HepG2 (cell line): ENCODE measurements around the gene OSCP1. TPM values are rescaled to one million over a fixed set of nuclear protein-coding genes. Genes with fewer than 3 reads are reported as not detected.

Experiments
- ATAC-seq: fragments of 200-7000 bp; cut with Tn5 transposase; 3 replicates; pipeline ENCODE4 v1.9.1; 2020; ENCODE audit warnings: mild to moderate bottlenecking, moderate library complexity
- BruUV-seq: library from RNA; stranded (reverse); fragments of 400-500 nt; replicated peaks from 2 replicates; lab custom pipeline; 2021; lab: Mats Ljungman, UMichigan
- CTCF ChIA-PET: fragments of 300-600 bp; formaldehyde crosslinking; extraction: SDS; loops from one replicate; lab custom pipeline; 2021; ENCODE audit warnings: low total read pairs, inconsistent platforms, low intra/inter-chr PET ratio; lab: Yijun Ruan, JAX
- POLR2A ChIA-PET: fragments of 350-600 bp; sonication (Branson Sonifier 250); formaldehyde crosslinking; loops from one replicate; lab custom pipeline; 2020; ENCODE audit warnings: antibody characterized with exemption, inconsistent platforms; lab: Yijun Ruan, JAX
- DNase-seq: peaks from one replicate; pipeline ENCODE4 v3.0.0-alpha.2; 2015; ENCODE audit warnings: low spot score
- FAIRE-seq: peaks from 3 replicates; lab custom pipeline; 2011; peaks lifted over from hg19 to GRCh38; lab: Jason Lieb, UNC
- H2AFZ ChIP-seq: one replicate; pipeline ENCODE4 v1.6.1; 2011; ENCODE audit warnings: low read length, inconsistent platforms
- H3K27ac ChIP-seq: fragments of 300-600 bp; 3 replicates; pipeline ENCODE4 v1.8.0; 2011; ENCODE audit warnings: mixed run types, mild to moderate bottlenecking, mixed read lengths, low read length, inconsistent platforms; ENCODE audit not compliant: insufficient read depth; ENCODE audit errors: extremely low read length
- H3K27me3 ChIP-seq, 2 experiments: fragments of 200-600 bp in 1 of 2; 2 replicates in 1 of 2; 3 replicates in 1 of 2; pipeline versions ENCODE4 v1.6.0 to v1.8.0; 2011; ENCODE audit warnings: low read length in 2 of 2, mild to moderate bottlenecking in 2 of 2, moderate library complexity in 2 of 2, inconsistent platforms in 1 of 2; ENCODE audit not compliant: insufficient read depth in 2 of 2, control insufficient read depth in 1 of 2
- H3K36me3 ChIP-seq, 2 experiments: fragments of 200-600 bp in 1 of 2; replicated peaks in 1 of 2; 2 replicates in 1 of 2; 3 replicates in 1 of 2; pipeline versions ENCODE4 v1.5.1 to v1.8.0; 2011; ENCODE audit warnings: low read length in 2 of 2, inconsistent platforms in 1 of 2; ENCODE audit not compliant: insufficient read depth in 2 of 2, control insufficient read depth in 1 of 2
- H3K4me1 ChIP-seq: 2 replicates; pipeline ENCODE4 v1.5.1; 2012; ENCODE audit warnings: low read length, inconsistent platforms; ENCODE audit not compliant: insufficient read depth
- H3K4me2 ChIP-seq: 2 replicates; pipeline ENCODE4 v1.6.0; 2011; ENCODE audit warnings: low read depth, low read length, inconsistent platforms
- H3K4me3 ChIP-seq, 3 experiments: fragments of 200-600 bp in 1 of 3; sonication (generic), shearing (Covaris generic) in 1 of 3; replicated peaks in 1 of 3; 2 replicates each; pipeline ENCODE4 v1.5.1; 2011 to 2016; ENCODE audit warnings: low read length in 3 of 3, inconsistent platforms in 2 of 3, low read depth in 2 of 3, mild to moderate bottlenecking in 2 of 3, control low read depth in 1 of 3, mixed read lengths in 1 of 3; ENCODE audit not compliant: insufficient read depth in 1 of 3
- H3K79me2 ChIP-seq: one replicate; pipeline ENCODE4 v1.6.1; 2011; ENCODE audit warnings: low read length, inconsistent platforms; ENCODE audit not compliant: insufficient read depth
- H3K9ac ChIP-seq: 2 replicates; pipeline ENCODE4 v1.6.0; 2011; ENCODE audit warnings: mild to moderate bottlenecking, low read depth, low read length, inconsistent platforms; ENCODE audit not compliant: insufficient read depth
- H3K9me3 ChIP-seq: 2 replicates; pipeline ENCODE4 v1.5.1; 2012; ENCODE audit warnings: mild to moderate bottlenecking, low read length
- H4K20me1 ChIP-seq: 2 replicates; pipeline ENCODE4 v1.6.0; 2011; ENCODE audit warnings: inconsistent platforms, mild to moderate bottlenecking, low read length, moderate library complexity; ENCODE audit not compliant: insufficient read depth
- EP300 ChIP-seq, 3 experiments: sonication (generic) in 1 of 3; formaldehyde crosslinking in 1 of 3; IDR thresholded peaks; 2 replicates each; pipeline versions ENCODE4 v1.5.1 to v1.6.1; 2011 to 2020; ENCODE audit warnings: low read depth in 2 of 3, low read length in 2 of 3, borderline replicate concordance in 1 of 3, improper control_type of control experiment in 1 of 3, mild to moderate bottlenecking in 1 of 3, missing genetic modification reagents in 1 of 3, moderate library complexity in 1 of 3
- HNRNPK ChIP-seq: fragments of 200-400 bp; formaldehyde crosslinking; IDR thresholded peaks from 2 replicates; pipeline ENCODE4 v1.6.1; 2018; ENCODE audit warnings: low read length, low read depth, moderate library complexity, mild to moderate bottlenecking; ENCODE audit not compliant: poor library complexity, severe bottlenecking
- IKZF4 ChIP-seq: sonication (generic); formaldehyde crosslinking; IDR thresholded peaks from 2 replicates; pipeline ENCODE4 v1.5.1; 2020; ENCODE audit warnings: borderline replicate concordance, mild to moderate bottlenecking, low read depth, missing genetic modification reagents; ENCODE audit errors: not compliant biosample characterization
- PCBP1 ChIP-seq: fragments of 200-400 bp; formaldehyde crosslinking; IDR thresholded peaks from 2 replicates; pipeline ENCODE4 v1.6.1; 2017; ENCODE audit warnings: mild to moderate bottlenecking, low read depth, low read length, borderline replicate concordance
- PCBP2 ChIP-seq: fragments of 200-400 bp; formaldehyde crosslinking; optimal IDR thresholded peaks from 2 replicates; pipeline ENCODE3; 2018; ENCODE audit warnings: low read length, low read depth; ENCODE audit not compliant: poor library complexity, severe bottlenecking
- POLR2G ChIP-seq: fragments of 200-400 bp; formaldehyde crosslinking; IDR thresholded peaks from 2 replicates; pipeline ENCODE4 v1.6.1; 2018; ENCODE audit warnings: mild to moderate bottlenecking, low read depth, low read length, moderate library complexity
- ZNF740 ChIP-seq: sonication (generic); formaldehyde crosslinking; IDR thresholded peaks from 2 replicates; pipeline ENCODE4 v1.4.0; 2020; ENCODE audit warnings: missing genetic modification reagents
- WGBS: methylation state at CpG from one replicate; pipeline ENCODE4 v1.1.6; 2017; ENCODE audit warnings: low lambda C conversion rate; 5-methylcytosine and 5-hydroxymethylcytosine counted together
- in situ Hi-C: cut with HindIII; loops from 2 replicates; pipeline ENCODE4 v1.10.0; 2017; ENCODE audit warnings: low pct_unique_long_range_greater_than_20kb; ENCODE audit not compliant: extremely low pct_ligation_motif_present
- intact Hi-C: fragments of 100-400 bp; cut with micrococcal nuclease; formaldehyde crosslinking; loops from one replicate; pipeline ENCODE4 v1.10.0; 2022; ENCODE audit not compliant: unreplicated experiment
- polyA plus RNA-seq, 8 experiments: library from polyadenylated mRNA; depleted of rRNA in 3 of 8; stranded (reverse) in 7 of 8; unstranded in 1 of 8; fragments of >200 nt; fragmentation: Illumina TruSeq in 4 of 8; extraction: Trizol in 4 of 8; gene quantifications; 2 replicates each; pipeline versions ENCODE4 v1.2.1 to v1.2.3, GENCODE V29; 2011 to 2016; ENCODE audit warnings: low read depth in 4 of 8, missing spikeins in 1 of 8, mixed read lengths in 1 of 8; ENCODE audit not compliant: insufficient read depth in 1 of 8
- total RNA-seq, 5 experiments: library from RNA; depleted of rRNA; stranded (reverse); fragments of >200 nt; fragmentation: Illumina TruSeq; extraction: Trizol; gene quantifications; 2 replicates each; pipeline ENCODE4 v1.2.3, GENCODE V29; 2016; ENCODE audit warnings: low read depth in 1 of 5

OSCP1 gene
- total and polyA plus RNA-seq, 2 of the 13 experiments (the other 11 are each of a cell fraction or from before 2014, with no cell fraction given): 0.60 to 0.84 TPM

- Histone ChIP-seq H3K9me3 (no peaks in the 10 kb centered on the region), H4K20me1 (no peaks in the 10 kb centered on the region), H3K4me2 (no peak overlapping the region), H3K4me3 (no peak overlapping the region), H2AFZ (no peak overlapping the region), H3K27ac (no peak overlapping the region), H3K36me3 (peaks cover 9 to 17% of the 10 kb centered on the region in 2 experiments), H3K4me1 (peaks cover 52% of the 10 kb centered on the region), H3K27me3 (no peaks in the 10 kb centered on the region; a peak in 1 of 5 replicates), H3K79me2 (peaks cover 17% of the 10 kb centered on the region), H3K9ac (no peak overlapping the region)
- 87% methylated on average over 4 of the region's 4 CpGs for WGBS
- ATAC-seq (no peak), DNase-seq (no peak), FAIRE-seq (no peak)
- intact Hi-C loops (loop anchor here (2.0 kb wide), 1 partner anchor 21 kb away; no protein-coding TSS in a partner anchor), in situ Hi-C loops (no loop called here)
- POLR2A ChIA-PET: interaction anchor here (1.2 to 3.6 kb wide), 4 partner anchors 17 to 79 kb away, joined by 4 to 18 read pairs (median 10); partner anchors contain the start of gene CSF3R
- peak; percentile 64 for TF ChIP-seq HNRNPK
- peak; percentile 56 for TF ChIP-seq PCBP2
- no peak for TF ChIP-seq EP300 (IDR thresholded peaks at IDR 0.05; ENCODE audit: low read depth in 2 of 2, low read length in 2 of 2)
- TF ChIP-seq EP300 (CRISPR knock-in tag; IDR thresholded peaks at IDR 0.05; ENCODE audit: borderline replicate concordance): no peak
- TF ChIP-seq ZNF740: no peak
- TF ChIP-seq PCBP1: 0 out of 2 replicates have a peak, but pooled peaks have one; percentile 30
- TF ChIP-seq POLR2G: no peak; the same call in 1 of the 2 replicates
- no peak for TF ChIP-seq IKZF4 (CRISPR knock-in tag)
- no TSS peak for BruUV-seq
- CTCF ChIA-PET: no interaction called here
These were observed 15.6 kb upstream of the OSCP1 start for GRCh38 chr1:36465731-36466369.
